Hematopoietic multipotent progenitor cell treated with erythropoietin and hydrocortisone succinate and interleukin-3 and kit ligand, for 4 days (in vitro differentiated cells): ENCODE results near the gene RHD.
A peak's percentile ranks its signal among the peaks of the same experiment; 100 is the strongest.
"Not testable (repeated sequence)": the region's sequence is repeated elsewhere in the genome, so short reads cannot be mapped to it uniquely, and the experiment has no call there.

Experiments used
- DNase-seq: peaks from one replicate; pipeline ENCODE4 v3.0.0-alpha.2; 2015

Gene RHD

GRCh38 chr1:25272238-25272637, at the start of gene RHD:
TSS of gene RHD (plus strand) at chr1:25272509. CDS start at chr1:25272548, 39 bp downstream.
- not testable (repeated sequence) for DNase-seq

GRCh38 chr1:25222606-25223005, 49.7 kb upstream of the RHD start:
- DNase-seq: no peak

- no peak for DNase-seq
Measured at GRCh38 chr1:25223471-25223870, 48.8 kb upstream of the RHD start.

GRCh38 chr1:25232027-25232865, 40.1 kb upstream of the RHD start, which contains the start of gene SYF2:
TSS of gene SYF2 (minus strand) at chr1:25232502. CDS start at chr1:25232467, 35 bp downstream.
- DNase-seq: peak; percentile 99

- DNase-seq: peak; percentile 99
Measured at GRCh38 chr1:25232866-25233784, 39.2 kb upstream of the RHD start.

- not testable (repeated sequence) for DNase-seq
Measured at GRCh38 chr1:25235411-25235810, 36.9 kb upstream of the RHD start.

- not testable (repeated sequence) for DNase-seq
Measured at GRCh38 chr1:25236261-25236660, 36.0 kb upstream of the RHD start.

GRCh38 chr1:25238046-25238445, 34.3 kb upstream of the RHD start:
- no peak for DNase-seq

GRCh38 chr1:25239681-25240541, 32.4 kb upstream of the RHD start:
- DNase-seq: peak; percentile 98

GRCh38 chr1:25243907-25244306, 28.4 kb upstream of the RHD start:
- DNase-seq: no peak

GRCh38 chr1:25245393-25245792, 26.9 kb upstream of the RHD start:
- no peak for DNase-seq

- DNase-seq: peak; percentile 65
Measured at GRCh38 chr1:25245809-25246599, 26.3 kb upstream of the RHD start.

GRCh38 chr1:25246600-25247023, 25.7 kb upstream of the RHD start:
- peak; percentile 38 for DNase-seq

- peak; percentile 100 for DNase-seq
Measured at GRCh38 chr1:25247024-25247828, 25.1 kb upstream of the RHD start, which contains the start of gene RSRP1. TSS of gene RSRP1 (minus strand) at chr1:25247454. CDS start at chr1:25246963, 491 bp downstream.

GRCh38 chr1:25247829-25248754, 24.2 kb upstream of the RHD start:
- no peak for DNase-seq

GRCh38 chr1:25253911-25254310, 18.4 kb upstream of the RHD start:
- no peak for DNase-seq

- DNase-seq: no peak
Measured at GRCh38 chr1:25255706-25256577, 16.4 kb upstream of the RHD start.

GRCh38 chr1:25256578-25256965, 15.7 kb upstream of the RHD start:
- no peak for DNase-seq
